ENCODE measurements around the gene TCF7L2. TPM values are rescaled to one million over a fixed set of nuclear protein-coding genes. Genes with fewer than 3 reads are reported as not detected.
A peak's percentile ranks its signal among the peaks of the same experiment; 100 is the strongest.

Gene TCF7L2
- total RNA-seq, 2 donors from 2014 or later: 15.7 to 16.3 TPM

- peak; percentile 53 to 74 for ATAC-seq
- intact Hi-C loops (cut with DNase I): no loop called here
- no peak for DNase-seq
These were observed 35.9 kb downstream of the TCF7L2 start for GRCh38 chr10:112985690-112986543.

GRCh38 chr10:112986544-112987190, 36.6 kb downstream of the TCF7L2 start:
- intact Hi-C loops (cut with DNase I): no loop called here
- DNase-seq (no peak), ATAC-seq (peak in 1 of 2 donors; percentile 32)

GRCh38 chr10:112988839-112989406, 38.9 kb downstream of the TCF7L2 start:
- ATAC-seq (no peak), DNase-seq (no peak)
- intact Hi-C loops (cut with DNase I): no loop called here

- DNase-seq: no peak
- intact Hi-C loops (cut with DNase I): no loop called here
- no peak for ATAC-seq
These were observed 39.8 kb downstream of the TCF7L2 start for GRCh38 chr10:112989826-112990225.

- intact Hi-C loops (cut with DNase I): no loop called here
- DNase-seq: no peak
- ATAC-seq: no peak
These were observed 40.2 kb downstream of the TCF7L2 start for GRCh38 chr10:112990271-112990670.

- DNase-seq (no peak), ATAC-seq (peak in 1 of 2 donors; percentile 40)
- intact Hi-C loops (cut with DNase I): no loop called here
These were observed 41.9 kb downstream of the TCF7L2 start for GRCh38 chr10:112991888-112992491.

- ATAC-seq (no peak), DNase-seq (no peak)
- intact Hi-C loops (cut with DNase I): no loop called here
These were observed 46.4 kb downstream of the TCF7L2 start for GRCh38 chr10:112996462-112996861.

- intact Hi-C loops (cut with DNase I): no loop called here
- ATAC-seq (no peak), DNase-seq (no peak)
These were observed 49.1 kb downstream of the TCF7L2 start for GRCh38 chr10:112999102-112999501.

- intact Hi-C loops (cut with DNase I): loop anchor here (10.0 kb wide), 2 partner anchors 46 to 54 kb away; partner anchors contain the start of gene TCF7L2 (in 1 of the 2)
- peak; percentile 24 to 35 for ATAC-seq
These were observed 50.4 kb downstream of the TCF7L2 start for GRCh38 chr10:113000442-113000841.

GRCh38 chr10:113000876-113001598, 51.0 kb downstream of the TCF7L2 start:
- DNase-seq: peak; percentile 38
- peak; percentile 77 to 86 for ATAC-seq
- intact Hi-C loops (cut with DNase I): loop anchor here (10.0 kb wide), 2 partner anchors 46 to 54 kb away; partner anchors contain the start of gene TCF7L2 (in 1 of the 2)

More at GRCh38 chr10:113000442-113000841, 50.4 kb downstream of the TCF7L2 start:
- DNase-seq: no peak

GRCh38 chr10:113001599-113002448, 51.8 kb downstream of the TCF7L2 start:
- DNase-seq (no peak), ATAC-seq (no peak)
- intact Hi-C loops (cut with DNase I): loop anchor here (10.0 kb wide), 2 partner anchors 47 to 53 kb away; partner anchors contain the start of gene TCF7L2 (in 1 of the 2)

- intact Hi-C loops (cut with DNase I): loop anchor here (10.0 kb wide), 2 partner anchors 48 to 52 kb away; partner anchors contain the start of gene TCF7L2 (in 1 of the 2)
- DNase-seq (no peak), ATAC-seq (no peak)
These were observed 52.4 kb downstream of the TCF7L2 start for GRCh38 chr10:113002449-113002777.

GRCh38 chr10:113003052-113003451, 53.0 kb downstream of the TCF7L2 start:
- intact Hi-C loops (cut with DNase I): loop anchor here (10.0 kb wide), 2 partner anchors 48 to 52 kb away; partner anchors contain the start of gene TCF7L2 (in 1 of the 2)
- ATAC-seq (no peak), DNase-seq (no peak)

GRCh38 chr10:113004069-113004618, 54.1 kb downstream of the TCF7L2 start:
- intact Hi-C loops (cut with DNase I): loop anchor here (10.0 kb wide), 2 partner anchors 49 to 51 kb away; partner anchors contain the start of gene TCF7L2 (in 1 of the 2)
- ATAC-seq: no peak

GRCh38 chr10:113005380-113005779, 55.3 kb downstream of the TCF7L2 start:
- intact Hi-C loops (cut with DNase I): loop anchor here (10.0 kb wide), 2 partner anchors 49 to 51 kb away; partner anchors contain the start of gene TCF7L2 (in 1 of the 2)
- DNase-seq (no peak), ATAC-seq (no peak)

More at GRCh38 chr10:113004069-113004618, 54.1 kb downstream of the TCF7L2 start:
- DNase-seq: no peak

GRCh38 chr10:113006656-113007342, 56.8 kb downstream of the TCF7L2 start:
- ATAC-seq (no peak), DNase-seq (no peak)
- intact Hi-C loops (cut with DNase I): loop anchor here (10.0 kb wide), 2 partner anchors 48 to 52 kb away; partner anchors contain the start of gene TCF7L2 (in 1 of the 2)
